Epithelial cell of proximal tubule (primary cell): ENCODE results near the gene MRPL18. TPM values are rescaled to one million over a fixed set of nuclear protein-coding genes. Genes with fewer than 3 reads are reported as not detected.
A peak's percentile ranks its signal among the peaks of the same experiment; 100 is the strongest.

ENCODE experiments used
- DNase-seq: peaks from one replicate; pipeline ENCODE4 v3.0.0-alpha.2; 2011; ENCODE audit warnings: low read depth
- H3K4me3 ChIP-seq: 2 replicates; pipeline ENCODE4 v1.5.1; 2011; ENCODE audit warnings: low read depth, mild to moderate bottlenecking, low read length
- total RNA-seq: library from RNA; depleted of rRNA; stranded (reverse); fragments of >200 nt; gene quantifications from 2 replicates; pipeline ENCODE4 v1.2.3, GENCODE V29; 2015
- TF ChIP-seq, protein P1 (sequence below): conservative IDR thresholded peaks from 2 replicates; pipeline ENCODE4 v1.5.1; 2012; ENCODE audit warnings: low read depth, mild to moderate bottlenecking, low read length

The MRPL18 gene
- total RNA-seq, 1 donor from 2014 or later: 183 TPM

DNA sequence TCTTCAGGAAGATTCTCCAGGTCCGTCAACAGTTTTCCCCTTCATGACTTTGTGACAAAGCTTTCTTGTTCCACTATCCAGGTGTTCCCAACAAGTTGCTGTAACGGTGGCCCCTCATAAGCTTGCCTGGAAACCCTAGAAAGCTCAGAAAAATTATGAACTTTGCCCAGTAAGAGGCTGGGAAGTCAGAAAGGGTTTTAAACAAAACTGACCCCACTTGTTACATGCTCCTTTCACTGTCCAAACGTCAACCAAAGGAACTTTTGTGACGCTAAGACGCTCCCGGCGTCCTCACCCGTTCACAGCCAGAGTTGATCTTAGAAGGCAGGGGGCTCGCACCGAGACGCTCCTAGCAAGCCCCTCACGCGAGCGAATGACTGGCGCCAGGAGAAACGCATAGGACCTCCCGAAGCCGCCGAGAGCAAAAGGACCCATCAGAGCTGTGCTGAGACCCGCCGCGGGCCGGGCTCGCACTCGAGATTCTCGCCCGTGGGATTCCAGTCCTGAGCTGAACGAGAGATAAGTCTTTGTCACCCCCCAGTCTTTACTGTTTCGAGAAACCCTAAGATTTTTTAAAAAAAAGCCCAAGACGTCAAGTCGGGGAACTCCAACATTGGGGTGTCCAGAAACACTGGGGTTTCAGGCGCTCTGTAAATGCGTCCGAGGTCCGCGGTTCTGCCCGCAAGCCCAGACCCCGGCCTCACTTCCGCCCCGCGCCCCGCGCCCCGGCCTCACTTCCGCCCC, 29.0 kb upstream of the MRPL18 start:
- TF ChIP-seq, protein P1, sequence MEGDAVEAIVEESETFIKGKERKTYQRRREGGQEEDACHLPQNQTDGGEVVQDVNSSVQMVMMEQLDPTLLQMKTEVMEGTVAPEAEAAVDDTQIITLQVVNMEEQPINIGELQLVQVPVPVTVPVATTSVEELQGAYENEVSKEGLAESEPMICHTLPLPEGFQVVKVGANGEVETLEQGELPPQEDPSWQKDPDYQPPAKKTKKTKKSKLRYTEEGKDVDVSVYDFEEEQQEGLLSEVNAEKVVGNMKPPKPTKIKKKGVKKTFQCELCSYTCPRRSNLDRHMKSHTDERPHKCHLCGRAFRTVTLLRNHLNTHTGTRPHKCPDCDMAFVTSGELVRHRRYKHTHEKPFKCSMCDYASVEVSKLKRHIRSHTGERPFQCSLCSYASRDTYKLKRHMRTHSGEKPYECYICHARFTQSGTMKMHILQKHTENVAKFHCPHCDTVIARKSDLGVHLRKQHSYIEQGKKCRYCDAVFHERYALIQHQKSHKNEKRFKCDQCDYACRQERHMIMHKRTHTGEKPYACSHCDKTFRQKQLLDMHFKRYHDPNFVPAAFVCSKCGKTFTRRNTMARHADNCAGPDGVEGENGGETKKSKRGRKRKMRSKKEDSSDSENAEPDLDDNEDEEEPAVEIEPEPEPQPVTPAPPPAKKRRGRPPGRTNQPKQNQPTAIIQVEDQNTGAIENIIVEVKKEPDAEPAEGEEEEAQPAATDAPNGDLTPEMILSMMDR: no peak
- no peak for DNase-seq
- H3K4me3 ChIP-seq: peak overlapping the region; percentile 66

GRCh38 chr6:159761873-159762680, 28.2 kb upstream of the MRPL18 start, which contains the start of gene ACAT2:
Gene ACAT2, plus strand, starts transcription at chr6:159762045. Its CDS starts 43 bp downstream, at chr6:159762088.
- peak within 1 kb of the TSS; percentile 66 for H3K4me3 ChIP-seq
- no peak for DNase-seq
- TF ChIP-seq, protein P1: no peak

- TF ChIP-seq, protein P1: no peak
- no peak for DNase-seq
- peak overlapping the region; percentile 66 for H3K4me3 ChIP-seq
Measured at GRCh38 chr6:159762681-159763293, 27.5 kb upstream of the MRPL18 start.

- TF ChIP-seq, protein P1: no peak
- DNase-seq: no peak
- H3K4me3 ChIP-seq: no peak overlapping the region
Measured at GRCh38 chr6:159766906-159767305, 23.4 kb upstream of the MRPL18 start.

DNA sequence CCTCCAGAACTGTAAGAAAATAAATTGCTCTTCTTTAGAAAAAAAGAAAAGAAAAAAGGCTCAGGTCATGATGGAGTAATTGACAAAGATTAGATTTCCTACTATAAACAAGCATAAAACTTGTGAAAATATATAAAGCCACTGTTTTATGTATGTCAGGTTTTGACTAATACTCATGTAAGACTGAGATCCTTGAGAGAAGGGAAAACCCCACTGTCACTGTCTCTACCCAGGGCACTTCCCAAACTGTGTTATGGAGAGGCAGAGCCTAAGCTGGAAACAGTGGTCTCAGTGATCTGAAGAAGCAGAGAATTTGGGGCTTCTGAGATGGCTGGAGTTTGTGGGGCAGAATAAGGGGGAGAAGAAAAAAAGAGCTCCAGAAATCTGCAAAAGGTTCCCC, 20.8 kb upstream of the MRPL18 start:
- TF ChIP-seq, protein P1: no peak
- no peak for DNase-seq
- H3K4me3 ChIP-seq: no peak overlapping the region

GRCh38 chr6:159772196-159772595, 18.1 kb upstream of the MRPL18 start:
- DNase-seq: no peak
- H3K4me3 ChIP-seq: no peak overlapping the region
- TF ChIP-seq, protein P1: no peak
